MM.1S (cell line): ENCODE measurements around the gene GJD4.

Experiments used
- DNase-seq: peaks from one replicate; pipeline ENCODE4 v3.0.0-alpha.2; 2015
- H2AFZ ChIP-seq: fragments of 300-600 bp; sonication (generic); 2 replicates; pipeline ENCODE4 v1.6.0; 2016; ENCODE audit warnings: antibody characterized with exemption, low read length
- H3F3A ChIP-seq: fragments of 300-600 bp; sonication (generic); 2 replicates; pipeline ENCODE4 v1.6.1; 2016; ENCODE audit warnings: mild to moderate bottlenecking, antibody characterized with exemption, low read length, moderate library complexity, mixed read lengths; ENCODE audit not compliant: insufficient read depth
- H3K27ac ChIP-seq: fragments of 300-600 bp; sonication (generic); 2 replicates; pipeline ENCODE4 v1.5.1; 2016; ENCODE audit warnings: mild to moderate bottlenecking, low read length
- H3K27me3 ChIP-seq: fragments of 300-600 bp; sonication (generic); replicated peaks from 2 replicates; pipeline ENCODE4 v1.6.0; 2016; ENCODE audit warnings: low read length; ENCODE audit not compliant: insufficient read depth
- H3K36me3 ChIP-seq: fragments of 300-600 bp; sonication (generic); replicated peaks from 2 replicates; pipeline ENCODE4 v1.6.1; 2016; ENCODE audit warnings: mild to moderate bottlenecking, low read length, mixed read lengths; ENCODE audit not compliant: insufficient read depth
- H3K4me1 ChIP-seq: fragments of 300-600 bp; sonication (generic); 2 replicates; pipeline ENCODE4 v1.6.1; 2016; ENCODE audit warnings: low read length, mixed read lengths
- H3K4me2 ChIP-seq: fragments of 300-600 bp; sonication (generic); 2 replicates; pipeline ENCODE4 v1.6.0; 2016; ENCODE audit warnings: low read depth, low read length
- H3K4me3 ChIP-seq: fragments of 300-600 bp; sonication (generic); 2 replicates; pipeline ENCODE4 v1.5.1; 2016; ENCODE audit warnings: low read length, mixed read lengths
- H3K79me2 ChIP-seq: fragments of 300-600 bp; sonication (generic); 2 replicates; pipeline ENCODE4 v1.6.1; 2016; ENCODE audit warnings: mixed run types, low read length, mixed read lengths
- H3K9ac ChIP-seq: fragments of 300-600 bp; sonication (generic); 2 replicates; pipeline ENCODE4 v1.6.1; 2016; ENCODE audit warnings: low read length, mixed read lengths
- H3K9me2 ChIP-seq: fragments of 300-600 bp; sonication (generic); replicated peaks from 2 replicates; pipeline ENCODE4 v1.6.1; 2016; ENCODE audit warnings: mild to moderate bottlenecking, low read length, mixed read lengths; ENCODE audit not compliant: insufficient read depth
- H3K9me3 ChIP-seq: fragments of 300-600 bp; sonication (generic); replicated peaks from 2 replicates; pipeline ENCODE4 v1.6.1; 2016; ENCODE audit warnings: mild to moderate bottlenecking, low read length, mixed read lengths; ENCODE audit not compliant: insufficient read depth
- H4K20me1 ChIP-seq: fragments of 300-600 bp; sonication (generic); 2 replicates; pipeline ENCODE4 v1.6.1; 2016; ENCODE audit warnings: mild to moderate bottlenecking, low read length, moderate library complexity, mixed read lengths; ENCODE audit not compliant: insufficient read depth
- EZH2 ChIP-seq: fragments of 300-600 bp; sonication (generic); optimal IDR thresholded peaks from 2 replicates; pipeline ENCODE3; 2017; ENCODE audit warnings: low read depth, mild to moderate bottlenecking, antibody characterized with exemption, low read length, mixed read lengths
- EZH2phosphoT487 ChIP-seq: fragments of 300-600 bp; sonication (generic); IDR thresholded peaks from 2 replicates; pipeline ENCODE4 v1.6.1; 2018; ENCODE audit warnings: antibody characterized with exemption, low read length
- TF ChIP-seq, protein P1 (sequence below): fragments of 300-600 bp; sonication (generic); IDR thresholded peaks from 2 replicates; pipeline ENCODE4 v1.5.1; 2016; ENCODE audit warnings: antibody characterized with exemption, low read length, mixed read lengths

The GJD4 gene

DNA sequence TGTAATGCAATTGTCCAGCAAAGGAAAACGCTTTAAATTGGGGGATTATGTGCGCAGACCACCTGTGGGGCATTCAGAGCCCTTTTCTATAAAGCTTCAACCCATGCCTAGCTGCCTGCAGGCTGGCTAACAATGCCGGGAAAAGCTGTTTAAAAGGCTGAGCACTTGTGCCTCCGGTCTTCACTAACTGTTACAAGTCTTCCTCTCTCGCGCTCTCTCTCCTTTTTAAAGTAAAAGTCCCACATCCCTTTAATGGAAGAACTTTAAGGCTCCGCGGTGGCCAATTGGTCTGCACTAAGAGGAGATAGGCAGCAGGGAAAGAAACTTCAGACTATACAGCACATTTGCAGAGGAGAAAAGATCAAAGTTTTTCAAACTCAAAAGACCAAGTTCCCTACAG, 32.3 kb downstream of the GJD4 start:
- no peaks in the 10 kb centered on the region for H3K79me2 ChIP-seq
- H2AFZ ChIP-seq = no peak overlapping the region
- H3K4me2 ChIP-seq = no peak overlapping the region
- no peaks in the 10 kb centered on the region; the same call in 1 of the 2 replicates for H3F3A ChIP-seq
- DNase-seq = no peak
- no peaks in the 10 kb centered on the region for H3K9me2 ChIP-seq
- no peak overlapping the region for H3K4me3 ChIP-seq
- no peak overlapping the region for H3K27ac ChIP-seq
- no peaks in the 10 kb centered on the region for H4K20me1 ChIP-seq
- H3K9me3 ChIP-seq = no peaks in the 10 kb centered on the region
- H3K4me1 ChIP-seq = no peaks in the 10 kb centered on the region
- no peaks in the 10 kb centered on the region for H3K36me3 ChIP-seq
- H3K27me3 ChIP-seq = no peaks in the 10 kb centered on the region
- TF ChIP-seq, protein P1, sequence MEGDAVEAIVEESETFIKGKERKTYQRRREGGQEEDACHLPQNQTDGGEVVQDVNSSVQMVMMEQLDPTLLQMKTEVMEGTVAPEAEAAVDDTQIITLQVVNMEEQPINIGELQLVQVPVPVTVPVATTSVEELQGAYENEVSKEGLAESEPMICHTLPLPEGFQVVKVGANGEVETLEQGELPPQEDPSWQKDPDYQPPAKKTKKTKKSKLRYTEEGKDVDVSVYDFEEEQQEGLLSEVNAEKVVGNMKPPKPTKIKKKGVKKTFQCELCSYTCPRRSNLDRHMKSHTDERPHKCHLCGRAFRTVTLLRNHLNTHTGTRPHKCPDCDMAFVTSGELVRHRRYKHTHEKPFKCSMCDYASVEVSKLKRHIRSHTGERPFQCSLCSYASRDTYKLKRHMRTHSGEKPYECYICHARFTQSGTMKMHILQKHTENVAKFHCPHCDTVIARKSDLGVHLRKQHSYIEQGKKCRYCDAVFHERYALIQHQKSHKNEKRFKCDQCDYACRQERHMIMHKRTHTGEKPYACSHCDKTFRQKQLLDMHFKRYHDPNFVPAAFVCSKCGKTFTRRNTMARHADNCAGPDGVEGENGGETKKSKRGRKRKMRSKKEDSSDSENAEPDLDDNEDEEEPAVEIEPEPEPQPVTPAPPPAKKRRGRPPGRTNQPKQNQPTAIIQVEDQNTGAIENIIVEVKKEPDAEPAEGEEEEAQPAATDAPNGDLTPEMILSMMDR = no peak
- TF ChIP-seq EZH2 = no peak
- no peak for TF ChIP-seq EZH2phosphoT487
- no peak overlapping the region for H3K9ac ChIP-seq

- Histone ChIP-seq H3K9ac (no peak overlapping the region), H3F3A (peaks cover 4% of the 10 kb centered on the region; the same call in 1 of the 2 replicates), H3K4me1 (no peaks in the 10 kb centered on the region), H3K79me2 (no peaks in the 10 kb centered on the region), H3K4me2 (no peak overlapping the region), H3K9me2 (no peaks in the 10 kb centered on the region), H3K27ac (no peak overlapping the region), H2AFZ (no peak overlapping the region), H3K27me3 (no peaks in the 10 kb centered on the region), H3K9me3 (no peaks in the 10 kb centered on the region), H4K20me1 (no peaks in the 10 kb centered on the region), H3K4me3 (no peak overlapping the region), H3K36me3 (no peaks in the 10 kb centered on the region)
- no peak for DNase-seq
- TF ChIP-seq EZH2phosphoT487 = no peak
- TF ChIP-seq, protein P1 = no peak
- no peak for TF ChIP-seq EZH2
These were observed 33.0 kb downstream of the GJD4 start for GRCh38 chr10:35638101-35638500.

DNA sequence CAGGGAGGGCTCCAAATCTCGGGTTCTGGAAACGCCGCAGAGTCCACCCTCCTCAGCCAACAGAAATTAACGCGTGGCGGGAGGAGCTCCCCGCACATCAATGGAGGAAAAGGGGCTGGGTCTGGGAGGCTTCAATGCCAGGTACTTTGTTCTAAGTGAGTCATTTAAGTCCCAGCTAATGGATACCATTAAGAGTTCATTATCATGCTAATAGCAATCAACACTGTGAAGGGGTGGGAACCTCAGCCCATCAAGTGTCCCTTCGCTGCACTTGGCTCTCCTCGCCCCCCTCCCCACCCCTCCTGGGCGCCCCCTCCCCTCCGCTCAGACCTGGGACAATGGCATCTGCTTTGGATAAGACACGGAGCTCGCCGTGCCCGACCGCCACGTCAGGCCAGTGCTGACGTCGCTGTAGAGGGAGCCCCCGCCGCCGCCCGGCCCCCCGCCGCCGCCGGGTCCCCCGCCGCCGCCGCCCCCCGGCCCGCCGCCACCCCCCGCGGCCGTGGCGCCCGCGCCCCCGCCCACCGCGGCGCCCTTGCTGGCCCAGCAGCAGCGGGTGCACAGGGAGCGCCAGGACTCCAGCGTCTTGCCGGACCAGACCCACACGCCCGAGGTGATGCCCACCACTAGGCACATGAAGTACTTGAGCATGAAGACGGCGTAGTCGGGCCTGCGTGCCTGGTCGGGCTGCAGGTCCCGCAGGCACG, 34.0 kb downstream of the GJD4 start:
- Histone ChIP-seq H3K4me3 (no peak overlapping the region), H3K79me2 (no peaks in the 10 kb centered on the region), H3K36me3 (no peaks in the 10 kb centered on the region), H3K9me3 (no peaks in the 10 kb centered on the region), H2AFZ (no peak overlapping the region), H3K4me1 (0 out of 2 replicates have a peak, but pooled peaks cover under 1% of the 10 kb centered on the region), H3K27me3 (no peaks in the 10 kb centered on the region), H3K9ac (no peak overlapping the region), H3K4me2 (no peak overlapping the region), H3K27ac (no peak overlapping the region), H3K9me2 (no peaks in the 10 kb centered on the region), H3F3A (peaks cover 15% of the 10 kb centered on the region), H4K20me1 (no peaks in the 10 kb centered on the region)
- TF ChIP-seq EZH2 = no peak
- TF ChIP-seq, protein P1 = no peak
- TF ChIP-seq EZH2phosphoT487 = no peak
- no peak for DNase-seq
